ENCODE measurements around the gene SSNA1. TPM values are rescaled to one million over a fixed set of nuclear protein-coding genes. Genes with fewer than 3 reads are reported as not detected.

The SSNA1 gene
- total RNA-seq, 2 donors from 2014 or later: 39.4 to 48.3 TPM

GRCh38 chr9:137168573-137168903 lies 19.9 kb upstream of the SSNA1 start:
- Mint-ChIP-seq H3K27me3 (peaks cover 30% of the 10 kb centered on the region), H3K36me3 (ENCODE audit: low read depth) (no peaks in the 10 kb centered on the region), H3K27ac (no peak overlapping the region), H3K4me3 (peak overlapping the region; percentile 61), H3K4me1 (peaks cover 6% of the 10 kb centered on the region)
- DNase-seq (no peak), ATAC-seq (peak; percentile 47)
- H3K9me3 ChIP-seq (ENCODE audit: control insufficient read depth, low read length, poor library complexity, severe bottlenecking): no peaks in the 10 kb centered on the region

- ATAC-seq (peak; percentile 35), DNase-seq (no peak)
- Mint-ChIP-seq H3K36me3 (ENCODE audit: low read depth) (no peaks in the 10 kb centered on the region), H3K4me3 (peak overlapping the region; percentile 61), H3K27me3 (peaks cover 29% of the 10 kb centered on the region), H3K4me1 (peaks cover 6% of the 10 kb centered on the region), H3K27ac (no peak overlapping the region)
- H3K9me3 ChIP-seq (ENCODE audit: control insufficient read depth, low read length, poor library complexity, severe bottlenecking): no peaks in the 10 kb centered on the region
These were observed 19.3 kb upstream of the SSNA1 start for GRCh38 chr9:137168904-137169856.

DNA sequence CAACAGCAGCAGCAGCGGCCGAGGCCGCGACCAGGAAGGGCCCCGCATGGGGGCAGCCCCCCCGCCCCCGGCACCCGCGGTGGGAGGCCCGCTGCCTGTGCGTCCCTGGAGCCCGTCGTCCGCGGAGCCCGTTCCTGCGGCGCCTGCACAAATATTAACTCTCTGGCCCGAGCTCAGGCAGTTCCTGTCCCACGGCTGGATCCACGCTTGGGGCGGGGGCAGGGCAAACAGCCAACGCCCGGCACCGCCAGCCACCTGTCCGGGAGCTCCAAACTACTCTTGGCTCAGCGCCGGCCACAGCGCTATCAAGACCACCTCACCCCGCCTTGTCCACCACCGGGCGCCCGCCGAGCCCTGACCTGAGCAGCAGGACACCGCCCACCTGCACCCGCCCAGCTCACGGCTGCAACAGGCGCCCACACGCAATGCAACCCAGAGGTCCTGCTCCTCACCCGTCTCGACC lies 18.5 kb upstream of the SSNA1 start, which contains the start of gene LRRC26:
LRRC26 (minus strand) TSS at position 156 of the 463 bp plus-strand sequence; CDS start at position 48, 108 bp downstream.
- H3K27me3 Mint-ChIP-seq: peaks cover 23% of the 10 kb centered on the region
- no peak for DNase-seq
- H3K27ac Mint-ChIP-seq: no peak within 1 kb of the TSS
- H3K9me3 ChIP-seq (ENCODE audit: control insufficient read depth, low read length, poor library complexity, severe bottlenecking): no peaks in the 10 kb centered on the region
- no peaks in the 10 kb centered on the region for H3K36me3 Mint-ChIP-seq (ENCODE audit: low read depth)
- H3K4me3 Mint-ChIP-seq: peak within 1 kb of the TSS; percentile 61
- ATAC-seq: no peak
- peaks cover 6% of the 10 kb centered on the region for H3K4me1 Mint-ChIP-seq

DNA sequence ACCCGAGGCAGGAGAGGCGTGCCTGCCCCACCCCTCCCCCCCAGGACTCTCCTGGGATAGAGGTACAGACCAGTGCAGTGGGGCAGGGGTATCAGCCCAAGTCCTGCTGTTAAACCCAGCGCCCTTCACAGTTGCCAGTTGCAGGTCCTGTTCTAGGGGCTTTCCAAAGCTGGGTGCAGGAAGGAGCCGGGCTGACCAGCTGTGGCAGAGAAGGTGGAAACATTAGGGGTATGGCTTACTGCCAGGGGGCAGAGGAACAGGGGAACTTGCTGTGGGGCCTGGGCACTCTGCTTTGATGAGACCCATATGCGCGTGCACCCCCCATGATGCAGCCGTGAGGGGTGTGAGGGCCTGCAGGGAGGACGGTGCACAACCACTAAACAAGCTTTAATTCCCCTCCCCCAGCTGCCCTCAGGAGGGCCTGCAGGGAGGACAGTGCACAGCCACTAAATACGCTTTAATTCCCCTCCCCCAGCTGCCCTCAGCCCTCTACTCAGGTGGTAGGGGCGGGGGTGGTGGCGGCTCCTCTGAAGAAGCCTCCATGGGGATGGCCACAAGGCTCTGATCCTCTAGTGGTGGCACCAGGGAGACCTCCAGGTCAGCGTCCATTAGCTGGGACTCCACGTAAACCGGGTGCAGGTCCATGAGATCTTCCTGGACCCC lies 17.9 kb upstream of the SSNA1 start:
- H3K36me3 Mint-ChIP-seq (ENCODE audit: low read depth): no peaks in the 10 kb centered on the region
- DNase-seq: no peak
- H3K27ac Mint-ChIP-seq: no peak overlapping the region
- peaks cover 23% of the 10 kb centered on the region for H3K27me3 Mint-ChIP-seq
- peaks cover 6% of the 10 kb centered on the region for H3K4me1 Mint-ChIP-seq
- no peaks in the 10 kb centered on the region for H3K9me3 ChIP-seq (ENCODE audit: control insufficient read depth, low read length, poor library complexity, severe bottlenecking)
- ATAC-seq: no peak
- no peak overlapping the region for H3K4me3 Mint-ChIP-seq

GRCh38 chr9:137171149-137171900 lies 17.2 kb upstream of the SSNA1 start:
- no peaks in the 10 kb centered on the region for H3K36me3 Mint-ChIP-seq (ENCODE audit: low read depth)
- DNase-seq: no peak
- H3K9me3 ChIP-seq (ENCODE audit: control insufficient read depth, low read length, poor library complexity, severe bottlenecking): no peaks in the 10 kb centered on the region
- H3K27ac Mint-ChIP-seq: no peak overlapping the region
- H3K4me1 Mint-ChIP-seq: peaks cover 6% of the 10 kb centered on the region
- H3K4me3 Mint-ChIP-seq: no peak overlapping the region
- peaks cover 21% of the 10 kb centered on the region for H3K27me3 Mint-ChIP-seq
- ATAC-seq: no peak

GRCh38 chr9:137172901-137173795 lies 15.3 kb upstream of the SSNA1 start:
- no peak for ATAC-seq
- Mint-ChIP-seq H3K36me3 (ENCODE audit: low read depth) (no peaks in the 10 kb centered on the region), H3K4me3 (no peak overlapping the region), H3K27ac (no peak overlapping the region), H3K27me3 (peaks cover 16% of the 10 kb centered on the region), H3K4me1 (peaks cover 2% of the 10 kb centered on the region)
- no peaks in the 10 kb centered on the region for H3K9me3 ChIP-seq (ENCODE audit: control insufficient read depth, low read length, poor library complexity, severe bottlenecking)
- no peak for DNase-seq

- DNase-seq: no peak
- H3K27ac Mint-ChIP-seq: no peak overlapping the region
- H3K9me3 ChIP-seq (ENCODE audit: control insufficient read depth, low read length, poor library complexity, severe bottlenecking): no peaks in the 10 kb centered on the region
- no peak for ATAC-seq
- H3K36me3 Mint-ChIP-seq (ENCODE audit: low read depth): no peaks in the 10 kb centered on the region
- H3K4me3 Mint-ChIP-seq: no peak overlapping the region
- H3K4me1 Mint-ChIP-seq: no peaks in the 10 kb centered on the region
- peaks cover 16% of the 10 kb centered on the region for H3K27me3 Mint-ChIP-seq
These were observed 14.4 kb upstream of the SSNA1 start for GRCh38 chr9:137173796-137174664.

DNA sequence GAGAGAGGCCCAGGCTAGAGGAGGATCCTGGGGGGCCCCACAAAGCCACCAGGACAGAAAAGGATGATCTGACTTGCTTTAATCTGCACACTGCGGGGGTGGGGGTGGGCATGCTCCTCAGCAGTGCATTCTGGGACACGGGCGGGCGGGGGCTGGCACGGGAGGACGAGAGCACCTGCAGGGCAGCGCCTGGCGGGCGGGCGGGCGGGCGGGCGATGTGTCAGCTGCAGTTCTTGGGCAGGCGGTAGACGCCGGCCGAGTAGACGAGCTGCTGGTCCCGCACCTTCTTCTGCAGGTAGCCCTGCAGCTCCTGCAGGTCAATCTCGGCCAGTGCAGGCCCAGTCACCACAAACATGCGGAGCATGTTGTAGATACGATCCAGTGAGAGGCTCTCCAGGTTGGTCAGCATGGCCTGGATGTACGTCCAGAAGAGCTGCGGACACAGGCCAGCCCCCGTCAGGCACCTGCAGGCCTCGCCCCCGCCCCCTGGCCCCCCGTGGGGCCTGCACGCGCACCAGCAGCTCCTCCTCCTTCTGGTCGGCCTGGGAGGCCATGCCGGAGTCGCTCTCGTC lies 13.7 kb upstream of the SSNA1 start:
- Mint-ChIP-seq H3K4me1 (no peaks in the 10 kb centered on the region), H3K27me3 (peaks cover 16% of the 10 kb centered on the region), H3K36me3 (ENCODE audit: low read depth) (no peaks in the 10 kb centered on the region), H3K27ac (no peak overlapping the region), H3K4me3 (no peak overlapping the region)
- no peak for ATAC-seq
- H3K9me3 ChIP-seq (ENCODE audit: control insufficient read depth, low read length, poor library complexity, severe bottlenecking): no peaks in the 10 kb centered on the region
- no peak for DNase-seq

GRCh38 chr9:137175345-137175961 lies 13.0 kb upstream of the SSNA1 start:
- no peak overlapping the region for H3K27ac Mint-ChIP-seq
- no peak overlapping the region for H3K4me3 Mint-ChIP-seq
- no peaks in the 10 kb centered on the region for H3K9me3 ChIP-seq (ENCODE audit: control insufficient read depth, low read length, poor library complexity, severe bottlenecking)
- no peaks in the 10 kb centered on the region for H3K4me1 Mint-ChIP-seq
- DNase-seq: no peak
- no peaks in the 10 kb centered on the region for H3K36me3 Mint-ChIP-seq (ENCODE audit: low read depth)
- peaks cover 12% of the 10 kb centered on the region for H3K27me3 Mint-ChIP-seq
- ATAC-seq: no peak

- H3K9me3 ChIP-seq (ENCODE audit: control insufficient read depth, low read length, poor library complexity, severe bottlenecking): no peaks in the 10 kb centered on the region
- ATAC-seq: peak; percentile 71
- H3K4me1 Mint-ChIP-seq: no peaks in the 10 kb centered on the region
- H3K36me3 Mint-ChIP-seq (ENCODE audit: low read depth): no peaks in the 10 kb centered on the region
- H3K27me3 Mint-ChIP-seq: peaks cover 10% of the 10 kb centered on the region
- no peak overlapping the region for H3K27ac Mint-ChIP-seq
- peak overlapping the region; percentile 41 for H3K4me3 Mint-ChIP-seq
- DNase-seq: no peak
These were observed 11.9 kb upstream of the SSNA1 start for GRCh38 chr9:137176302-137177182.

Data from T-helper 17 cell (primary cell).